Mammary epithelial cell (primary cell): ENCODE results near the gene ENOX1.

Experiments
- EZH2 ChIP-seq: IDR thresholded peaks from 2 replicates; pipeline ENCODE4 v1.6.1; 2012; ENCODE audit warnings: low read length, inconsistent platforms, borderline replicate concordance
- TF ChIP-seq, protein P1 (sequence below), 2 donors: IDR thresholded peaks in 1 of 2; conservative IDR thresholded peaks in 1 of 2; 2 replicates each; pipeline ENCODE4 v1.5.1; 2011 to 2012; ENCODE audit warnings: inconsistent platforms in 2 of 2, low read length in 2 of 2, mild to moderate bottlenecking in 2 of 2, control low read depth in 1 of 2, low read depth in 1 of 2; ENCODE audit not compliant: insufficient read depth in 1 of 2; ENCODE audit errors: extremely low read depth in 1 of 2

GRCh38 chr13:43365039-43365344, 421.8 kb downstream of the ENOX1 start:
- TF ChIP-seq EZH2: no peak
- TF ChIP-seq, protein P1, sequence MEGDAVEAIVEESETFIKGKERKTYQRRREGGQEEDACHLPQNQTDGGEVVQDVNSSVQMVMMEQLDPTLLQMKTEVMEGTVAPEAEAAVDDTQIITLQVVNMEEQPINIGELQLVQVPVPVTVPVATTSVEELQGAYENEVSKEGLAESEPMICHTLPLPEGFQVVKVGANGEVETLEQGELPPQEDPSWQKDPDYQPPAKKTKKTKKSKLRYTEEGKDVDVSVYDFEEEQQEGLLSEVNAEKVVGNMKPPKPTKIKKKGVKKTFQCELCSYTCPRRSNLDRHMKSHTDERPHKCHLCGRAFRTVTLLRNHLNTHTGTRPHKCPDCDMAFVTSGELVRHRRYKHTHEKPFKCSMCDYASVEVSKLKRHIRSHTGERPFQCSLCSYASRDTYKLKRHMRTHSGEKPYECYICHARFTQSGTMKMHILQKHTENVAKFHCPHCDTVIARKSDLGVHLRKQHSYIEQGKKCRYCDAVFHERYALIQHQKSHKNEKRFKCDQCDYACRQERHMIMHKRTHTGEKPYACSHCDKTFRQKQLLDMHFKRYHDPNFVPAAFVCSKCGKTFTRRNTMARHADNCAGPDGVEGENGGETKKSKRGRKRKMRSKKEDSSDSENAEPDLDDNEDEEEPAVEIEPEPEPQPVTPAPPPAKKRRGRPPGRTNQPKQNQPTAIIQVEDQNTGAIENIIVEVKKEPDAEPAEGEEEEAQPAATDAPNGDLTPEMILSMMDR (conservative IDR thresholded peaks at IDR 0.05 in 1 of 2, IDR thresholded peaks at IDR 0.05 in 1 of 2; ENCODE audit: extremely low read depth in 1 of 2, insufficient read depth in 1 of 2, low read depth in 1 of 2, low read length in 2 of 2): no peak
